DOHH2 (cell line): Measurements from ENCODE around the gene SLC2A3.
"Not testable (repeated sequence)": the region's sequence is repeated elsewhere in the genome, so short reads cannot be mapped to it uniquely, and the experiment has no call there.

ENCODE experiments used
- H3F3A ChIP-seq: fragments of 200-600 bp; sonication (generic), shearing (Covaris generic); 2 replicates; pipeline ENCODE4 v1.6.0; 2016; ENCODE audit warnings: antibody characterized with exemption, mild to moderate bottlenecking; ENCODE audit not compliant: control insufficient read depth, insufficient read depth
- H3K27ac ChIP-seq: fragments of 200-600 bp; sonication (generic); 2 replicates; pipeline ENCODE4 v1.5.1; 2014; ENCODE audit warnings: low read depth, mild to moderate bottlenecking, low read length, moderate library complexity
- H3K27me3 ChIP-seq: fragments of 200-600 bp; sonication (generic); 2 replicates; pipeline ENCODE4 v1.6.1; 2014; ENCODE audit warnings: mild to moderate bottlenecking, low read length, mixed read lengths; ENCODE audit not compliant: control insufficient read depth
- H3K36me3 ChIP-seq: fragments of 200-600 bp; sonication (generic); 2 replicates; pipeline ENCODE4 v1.6.1; 2014; ENCODE audit warnings: mild to moderate bottlenecking, low read length, moderate library complexity, mixed read lengths; ENCODE audit not compliant: control insufficient read depth
- H3K4me1 ChIP-seq: fragments of 200-600 bp; sonication (generic); 2 replicates; pipeline ENCODE4 v1.6.1; 2014; ENCODE audit warnings: mild to moderate bottlenecking, low read length, mixed read lengths; ENCODE audit not compliant: control insufficient read depth
- H3K4me2 ChIP-seq: fragments of 200-600 bp; sonication (generic); 2 replicates; pipeline ENCODE4 v1.6.0; 2014; ENCODE audit warnings: mild to moderate bottlenecking, low read length, moderate library complexity
- H3K4me3 ChIP-seq: fragments of 200-600 bp; sonication (generic); 2 replicates; pipeline ENCODE4 v1.5.1; 2014; ENCODE audit warnings: mild to moderate bottlenecking, low read length, mixed read lengths
- H3K79me2 ChIP-seq: fragments of 200-600 bp; sonication (generic); 2 replicates; pipeline ENCODE4 v1.6.1; 2014; ENCODE audit warnings: mild to moderate bottlenecking, low read length, mixed read lengths; ENCODE audit not compliant: control insufficient read depth
- H3K9me2 ChIP-seq: fragments of 200-600 bp; sonication (generic); replicated peaks from 2 replicates; pipeline ENCODE4 v1.6.1; 2014; ENCODE audit warnings: mild to moderate bottlenecking, low read length, mixed read lengths; ENCODE audit not compliant: control insufficient read depth
- H3K9me3 ChIP-seq: fragments of 200-600 bp; sonication (generic); 2 replicates; pipeline ENCODE4 v1.6.1; 2014; ENCODE audit warnings: antibody characterized with exemption, low read length, mixed read lengths; ENCODE audit not compliant: control insufficient read depth, insufficient read depth
- H4K20me1 ChIP-seq: fragments of 200-600 bp; sonication (generic); 2 replicates; pipeline ENCODE4 v1.6.0; 2014; ENCODE audit warnings: low read depth, mild to moderate bottlenecking, antibody characterized with exemption, low read length, moderate library complexity; ENCODE audit not compliant: control insufficient read depth, insufficient read depth
- EZH2phosphoT487 ChIP-seq: fragments of 200-600 bp; sonication (generic); IDR thresholded peaks from 2 replicates; pipeline ENCODE4 v1.6.1; 2017; ENCODE audit warnings: borderline replicate concordance, mild to moderate bottlenecking, antibody characterized with exemption, low read length, moderate library complexity, mixed read lengths
- TF ChIP-seq, protein P1 (sequence below): fragments of 200-600 bp; sonication (generic); IDR thresholded peaks from one replicate; pipeline ENCODE4 v1.5.1; 2014; ENCODE audit warnings: antibody characterized with exemption, mild to moderate bottlenecking, low read depth, low read length; ENCODE audit not compliant: poor library complexity, severe bottlenecking

The SLC2A3 gene

GRCh38 chr12:7981446-7981845, 45.5 kb upstream of the SLC2A3 start:
- Histone ChIP-seq H3K9me3 (no peaks in the 10 kb centered on the region), H3K27ac (no peak overlapping the region), H3K36me3 (no peaks in the 10 kb centered on the region), H3K9me2 (no peaks in the 10 kb centered on the region), H3K79me2 (no peaks in the 10 kb centered on the region), H3K27me3 (0 out of 2 replicates have a peak, but pooled peaks cover 2% of the 10 kb centered on the region), H3K4me2 (no peak overlapping the region), H3K4me3 (no peak overlapping the region), H4K20me1 (no peaks in the 10 kb centered on the region), H3K4me1 (peaks cover 20% of the 10 kb centered on the region), H3F3A (no peaks in the 10 kb centered on the region)
- TF ChIP-seq EZH2phosphoT487, result no peak
- TF ChIP-seq, protein P1, sequence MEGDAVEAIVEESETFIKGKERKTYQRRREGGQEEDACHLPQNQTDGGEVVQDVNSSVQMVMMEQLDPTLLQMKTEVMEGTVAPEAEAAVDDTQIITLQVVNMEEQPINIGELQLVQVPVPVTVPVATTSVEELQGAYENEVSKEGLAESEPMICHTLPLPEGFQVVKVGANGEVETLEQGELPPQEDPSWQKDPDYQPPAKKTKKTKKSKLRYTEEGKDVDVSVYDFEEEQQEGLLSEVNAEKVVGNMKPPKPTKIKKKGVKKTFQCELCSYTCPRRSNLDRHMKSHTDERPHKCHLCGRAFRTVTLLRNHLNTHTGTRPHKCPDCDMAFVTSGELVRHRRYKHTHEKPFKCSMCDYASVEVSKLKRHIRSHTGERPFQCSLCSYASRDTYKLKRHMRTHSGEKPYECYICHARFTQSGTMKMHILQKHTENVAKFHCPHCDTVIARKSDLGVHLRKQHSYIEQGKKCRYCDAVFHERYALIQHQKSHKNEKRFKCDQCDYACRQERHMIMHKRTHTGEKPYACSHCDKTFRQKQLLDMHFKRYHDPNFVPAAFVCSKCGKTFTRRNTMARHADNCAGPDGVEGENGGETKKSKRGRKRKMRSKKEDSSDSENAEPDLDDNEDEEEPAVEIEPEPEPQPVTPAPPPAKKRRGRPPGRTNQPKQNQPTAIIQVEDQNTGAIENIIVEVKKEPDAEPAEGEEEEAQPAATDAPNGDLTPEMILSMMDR, result no peak

- Histone ChIP-seq H3K4me2 (peak overlapping the region; percentile 40; the same call in 1 of the 2 replicates), H3K4me1 (peaks cover 24% of the 10 kb centered on the region)
- not testable (repeated sequence) for H3K27ac ChIP-seq, H3K9me3 ChIP-seq, H3K9me2 ChIP-seq, H3K27me3 ChIP-seq, H3K79me2 ChIP-seq, H3F3A ChIP-seq, H4K20me1 ChIP-seq, H3K4me3 ChIP-seq, H3K36me3 ChIP-seq
Measured at GRCh38 chr12:7977351-7978124, 41.6 kb upstream of the SLC2A3 start.

DNA sequence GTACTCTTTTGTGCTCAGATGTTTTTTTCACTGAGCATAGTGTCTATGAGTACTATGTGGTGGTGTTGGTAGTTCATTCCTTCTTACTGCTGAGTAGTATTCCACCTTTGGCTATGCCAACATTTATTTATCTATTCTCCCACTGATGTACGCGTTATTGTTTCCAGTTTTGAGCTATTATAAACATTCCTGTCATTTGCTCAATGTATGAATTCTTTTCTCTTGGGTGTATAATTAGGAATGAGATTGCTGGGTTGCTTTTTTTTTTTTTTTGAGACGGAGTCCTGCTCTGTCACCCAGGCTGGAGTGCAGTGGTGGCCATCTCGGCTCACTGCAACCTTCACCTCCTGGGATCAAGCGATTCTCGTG, 37.5 kb upstream of the SLC2A3 start:
- TF ChIP-seq EZH2phosphoT487, result no peak
- TF ChIP-seq, protein P1, result no peak
- no peaks in the 10 kb centered on the region for H4K20me1 ChIP-seq
- H3F3A ChIP-seq, result no peaks in the 10 kb centered on the region
- H3K4me1 ChIP-seq, result peaks cover 47% of the 10 kb centered on the region
- no peaks in the 10 kb centered on the region for H3K27me3 ChIP-seq
- H3K9me2 ChIP-seq, result no peaks in the 10 kb centered on the region
- no peaks in the 10 kb centered on the region for H3K36me3 ChIP-seq
- H3K4me3 ChIP-seq, result no peak overlapping the region
- no peaks in the 10 kb centered on the region for H3K9me3 ChIP-seq
- no peak overlapping the region for H3K4me2 ChIP-seq
- H3K79me2 ChIP-seq, result no peaks in the 10 kb centered on the region
- H3K27ac ChIP-seq, result no peak overlapping the region

DNA sequence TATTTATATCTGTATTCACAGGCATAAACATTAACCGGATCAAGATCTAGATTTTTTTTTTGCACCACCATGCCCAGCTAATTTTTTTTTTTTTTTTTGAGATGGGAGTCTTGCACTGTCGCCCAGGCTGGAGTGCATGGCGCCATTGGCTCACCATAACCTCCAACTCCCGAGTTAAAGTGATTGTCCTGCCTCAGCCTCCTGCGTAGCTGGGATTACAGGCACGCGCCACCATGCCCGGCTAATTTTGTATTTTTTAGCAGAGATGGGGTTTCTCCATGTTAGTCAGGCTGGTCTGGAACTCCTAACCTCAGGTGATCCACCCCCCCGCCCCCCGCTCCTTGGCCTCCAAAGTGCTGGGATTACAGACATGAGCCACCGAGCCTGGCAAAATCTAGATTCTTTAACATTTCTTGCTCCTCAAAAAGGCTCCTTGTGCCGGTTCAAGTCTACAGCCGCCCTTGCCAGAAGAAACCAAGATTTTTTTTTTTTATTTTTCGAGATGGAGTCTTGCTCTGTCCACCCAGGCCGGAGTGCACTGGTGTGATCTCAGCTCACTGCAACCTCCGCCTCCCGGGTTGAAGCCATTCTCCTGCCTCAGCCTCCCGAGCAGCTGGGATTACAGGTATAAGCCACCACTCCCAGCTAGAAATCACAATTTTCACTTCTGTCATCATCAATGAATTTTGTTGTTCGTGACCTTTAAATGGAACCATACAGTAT, 36.9 kb upstream of the SLC2A3 start:
- no peaks in the 10 kb centered on the region for H3F3A ChIP-seq
- H3K9me2 ChIP-seq, result no peaks in the 10 kb centered on the region
- no peaks in the 10 kb centered on the region for H3K9me3 ChIP-seq
- H3K36me3 ChIP-seq, result no peaks in the 10 kb centered on the region
- H3K4me1 ChIP-seq, result peaks cover 41% of the 10 kb centered on the region
- H3K4me3 ChIP-seq, result peak overlapping the region; percentile 37
- H3K79me2 ChIP-seq, result no peaks in the 10 kb centered on the region
- peak overlapping the region; percentile 45 for H3K27ac ChIP-seq
- H3K4me2 ChIP-seq, result peak overlapping the region; percentile 40
- no peaks in the 10 kb centered on the region for H3K27me3 ChIP-seq
- no peak for TF ChIP-seq EZH2phosphoT487
- TF ChIP-seq, protein P1, result no peak
- H4K20me1 ChIP-seq, result no peaks in the 10 kb centered on the region

- Histone ChIP-seq H3K4me1 (peaks cover 35% of the 10 kb centered on the region), H3K4me3 (peak overlapping the region; percentile 37), H3K27ac (peak overlapping the region; percentile 45), H3K4me2 (peak overlapping the region; percentile 40)
- H3K9me3 ChIP-seq, H3F3A ChIP-seq, H3K36me3 ChIP-seq, H4K20me1 ChIP-seq, H3K79me2 ChIP-seq, H3K27me3 ChIP-seq, H3K9me2 ChIP-seq: not testable (repeated sequence)
Measured at GRCh38 chr12:7972269-7972668, 36.3 kb upstream of the SLC2A3 start.
